ENCODE results near the gene DOCK6.

Gene DOCK6

GRCh38 chr19:11246941-11247340 is 15.4 kb downstream of the DOCK6 start:
- Histone ChIP-seq H3K9ac (ENCODE audit: low read length) (no peak overlapping the region), H3K4me1 (ENCODE audit: control insufficient read depth, low read depth, low read length) (no peaks in the 10 kb centered on the region), H3K4ac (ENCODE audit: low read depth, low read length) (no peak overlapping the region), H3K79me1 (ENCODE audit: low read length) (no peaks in the 10 kb centered on the region), H2BK5ac (ENCODE audit: low read length) (no peak overlapping the region), H3K23ac (ENCODE audit: low read length) (no peak overlapping the region), H2AK5ac (ENCODE audit: low read length) (no peak overlapping the region), H3K4me3 (ENCODE audit: low read length) (no peak overlapping the region), H3K27ac (ENCODE audit: low read depth, low read length) (no peak overlapping the region), H3K27me3 (ENCODE audit: insufficient read depth, low read length, poor library complexity) (no peaks in the 10 kb centered on the region), H4K8ac (ENCODE audit: low read depth, low read length) (no peak overlapping the region), H4K5ac (ENCODE audit: low read length) (no peak overlapping the region), H3K4me2 (ENCODE audit: low read length) (no peak overlapping the region), H3K18ac (ENCODE audit: low read length) (no peak overlapping the region), H3K36me3 (ENCODE audit: control insufficient read depth, insufficient read depth, low read length) (peaks cover 2% of the 10 kb centered on the region), H2BK15ac (replicated peaks; ENCODE audit: low read depth) (no peak overlapping the region), H3K79me2 (ENCODE audit: control insufficient read depth, insufficient read depth, low read length) (no peaks in the 10 kb centered on the region), H3K56ac (ENCODE audit: low read length) (no peak overlapping the region), H2BK120ac (ENCODE audit: low read depth, low read length) (no peak overlapping the region)
- no peak for DNase-seq
- WGBS (ENCODE audit: extremely low coverage, insufficient coverage, low lambda C conversion rate) = no CpG with 5 or more reads among the region's 11 CpGs

GRCh38 chr19:11244846-11245589 is 17.3 kb downstream of the DOCK6 start:
- Histone ChIP-seq H3K27ac (ENCODE audit: low read depth, low read length) (no peak overlapping the region), H3K36me3 (ENCODE audit: control insufficient read depth, insufficient read depth, low read length) (no peaks in the 10 kb centered on the region), H3K18ac (ENCODE audit: low read length) (no peak overlapping the region), H4K8ac (ENCODE audit: low read depth, low read length) (no peak overlapping the region), H2BK15ac (replicated peaks; ENCODE audit: low read depth) (no peak overlapping the region), H3K4me1 (ENCODE audit: control insufficient read depth, low read depth, low read length) (no peaks in the 10 kb centered on the region), H2AK5ac (ENCODE audit: low read length) (no peak overlapping the region), H2BK5ac (ENCODE audit: low read length) (no peak overlapping the region), H3K56ac (ENCODE audit: low read length) (no peak overlapping the region), H3K27me3 (ENCODE audit: insufficient read depth, low read length, poor library complexity) (no peaks in the 10 kb centered on the region), H3K4me2 (ENCODE audit: low read length) (no peak overlapping the region), H3K4me3 (ENCODE audit: low read length) (no peak overlapping the region), H4K5ac (ENCODE audit: low read length) (no peak overlapping the region), H3K9ac (ENCODE audit: low read length) (no peak overlapping the region), H3K79me1 (ENCODE audit: low read length) (no peaks in the 10 kb centered on the region), H2BK120ac (ENCODE audit: low read depth, low read length) (no peak overlapping the region), H3K79me2 (ENCODE audit: control insufficient read depth, insufficient read depth, low read length) (no peaks in the 10 kb centered on the region), H3K4ac (ENCODE audit: low read depth, low read length) (no peak overlapping the region), H3K23ac (ENCODE audit: low read length) (no peak overlapping the region)
- no CpG with 5 or more reads among the region's 5 CpGs for WGBS (ENCODE audit: extremely low coverage, insufficient coverage, low lambda C conversion rate)
- DNase-seq = no peak

GRCh38 chr19:11243798-11244169 is 18.5 kb downstream of the DOCK6 start:
- Histone ChIP-seq H4K5ac (ENCODE audit: low read length) (no peak overlapping the region), H3K79me1 (ENCODE audit: low read length) (no peaks in the 10 kb centered on the region), H2BK15ac (replicated peaks; ENCODE audit: low read depth) (no peak overlapping the region), H3K27ac (ENCODE audit: low read depth, low read length) (no peak overlapping the region), H3K4me3 (ENCODE audit: low read length) (no peak overlapping the region), H3K4me1 (ENCODE audit: control insufficient read depth, low read depth, low read length) (no peaks in the 10 kb centered on the region), H3K18ac (ENCODE audit: low read length) (no peak overlapping the region), H3K36me3 (ENCODE audit: control insufficient read depth, insufficient read depth, low read length) (no peaks in the 10 kb centered on the region), H3K56ac (ENCODE audit: low read length) (peak overlapping the region; percentile 67), H3K27me3 (ENCODE audit: insufficient read depth, low read length, poor library complexity) (no peaks in the 10 kb centered on the region), H3K23ac (ENCODE audit: low read length) (no peak overlapping the region), H3K4ac (ENCODE audit: low read depth, low read length) (no peak overlapping the region), H3K79me2 (ENCODE audit: control insufficient read depth, insufficient read depth, low read length) (no peaks in the 10 kb centered on the region), H4K8ac (ENCODE audit: low read depth, low read length) (no peak overlapping the region), H3K9ac (ENCODE audit: low read length) (peak overlapping the region; percentile 53), H3K4me2 (ENCODE audit: low read length) (no peak overlapping the region), H2BK5ac (ENCODE audit: low read length) (no peak overlapping the region), H2BK120ac (ENCODE audit: low read depth, low read length) (no peak overlapping the region), H2AK5ac (ENCODE audit: low read length) (no peak overlapping the region)
- DNase-seq = no peak
- WGBS (ENCODE audit: extremely low coverage, insufficient coverage, low lambda C conversion rate) = no CpG with 5 or more reads among the region's 7 CpGs

GRCh38 chr19:11242864-11243797 is 19.2 kb downstream of the DOCK6 start:
- Histone ChIP-seq H2BK120ac (ENCODE audit: low read depth, low read length) (no peak overlapping the region), H2BK5ac (ENCODE audit: low read length) (no peak overlapping the region), H3K4me2 (ENCODE audit: low read length) (peak overlapping the region; percentile 64), H3K4ac (ENCODE audit: low read depth, low read length) (no peak overlapping the region), H3K23ac (ENCODE audit: low read length) (peak overlapping the region; percentile 45), H3K79me2 (ENCODE audit: control insufficient read depth, insufficient read depth, low read length) (no peaks in the 10 kb centered on the region), H3K27me3 (ENCODE audit: insufficient read depth, low read length, poor library complexity) (no peaks in the 10 kb centered on the region), H3K4me1 (ENCODE audit: control insufficient read depth, low read depth, low read length) (no peaks in the 10 kb centered on the region), H2BK15ac (replicated peaks; ENCODE audit: low read depth) (no peak overlapping the region), H3K18ac (ENCODE audit: low read length) (no peak overlapping the region), H2AK5ac (ENCODE audit: low read length) (no peak overlapping the region), H3K9ac (ENCODE audit: low read length) (peak overlapping the region; percentile 53), H4K8ac (ENCODE audit: low read depth, low read length) (no peak overlapping the region), H3K27ac (ENCODE audit: low read depth, low read length) (no peak overlapping the region), H3K79me1 (ENCODE audit: low read length) (no peaks in the 10 kb centered on the region), H3K36me3 (ENCODE audit: control insufficient read depth, insufficient read depth, low read length) (no peaks in the 10 kb centered on the region), H3K56ac (ENCODE audit: low read length) (peak overlapping the region; percentile 67), H4K5ac (ENCODE audit: low read length) (no peak overlapping the region), H3K4me3 (ENCODE audit: low read length) (no peak overlapping the region)
- peak; percentile 85 for DNase-seq
- WGBS (ENCODE audit: extremely low coverage, insufficient coverage, low lambda C conversion rate) = no CpG with 5 or more reads among the region's 48 CpGs

GRCh38 chr19:11242025-11242424 is 20.3 kb downstream of the DOCK6 start:
- no peaks in the 10 kb centered on the region for H3K27me3 ChIP-seq (ENCODE audit: insufficient read depth, low read length, poor library complexity)
- no peak overlapping the region for H2BK120ac ChIP-seq (ENCODE audit: low read depth, low read length)
- no peaks in the 10 kb centered on the region for H3K4me1 ChIP-seq (ENCODE audit: control insufficient read depth, low read depth, low read length)
- no peak overlapping the region for H3K4me2 ChIP-seq (ENCODE audit: low read length)
- no peak for DNase-seq
- no peak overlapping the region for H3K56ac ChIP-seq (ENCODE audit: low read length)
- no peak overlapping the region for H3K4ac ChIP-seq (ENCODE audit: low read depth, low read length)
- no peak overlapping the region for H4K5ac ChIP-seq (ENCODE audit: low read length)
- H2BK15ac ChIP-seq (replicated peaks; ENCODE audit: low read depth) = no peak overlapping the region
- no peak overlapping the region for H2AK5ac ChIP-seq (ENCODE audit: low read length)
- no peak overlapping the region for H3K18ac ChIP-seq (ENCODE audit: low read length)
- no peak overlapping the region for H2BK5ac ChIP-seq (ENCODE audit: low read length)
- H3K79me1 ChIP-seq (ENCODE audit: low read length) = no peaks in the 10 kb centered on the region
- H3K79me2 ChIP-seq (ENCODE audit: control insufficient read depth, insufficient read depth, low read length) = no peaks in the 10 kb centered on the region
- no CpG with 5 or more reads among the region's 11 CpGs for WGBS (ENCODE audit: extremely low coverage, insufficient coverage, low lambda C conversion rate)
- H4K8ac ChIP-seq (ENCODE audit: low read depth, low read length) = no peak overlapping the region
- H3K9ac ChIP-seq (ENCODE audit: low read length) = no peak overlapping the region
- no peak overlapping the region for H3K27ac ChIP-seq (ENCODE audit: low read depth, low read length)
- no peaks in the 10 kb centered on the region for H3K36me3 ChIP-seq (ENCODE audit: control insufficient read depth, insufficient read depth, low read length)
- H3K23ac ChIP-seq (ENCODE audit: low read length) = no peak overlapping the region
- no peak overlapping the region for H3K4me3 ChIP-seq (ENCODE audit: low read length)

Data from mesendoderm (in vitro differentiated cells).